HG03521 (cell line): ENCODE measurements around the gene KCTD5.
"Not testable (repeated sequence)": the region's sequence is repeated elsewhere in the genome, so short reads cannot be mapped to it uniquely, and the experiment has no call there.

ENCODE experiments used
- ATAC-seq: cut with Tn5 transposase; IDR thresholded peaks from one replicate; pipeline ENCODE4 v1.9.1; 2021; ENCODE audit warnings: mild to moderate bottlenecking, moderate library complexity; ENCODE audit not compliant: unreplicated experiment

The KCTD5 gene

GRCh38 chr16:2671741-2672140 lies 10.6 kb upstream of the KCTD5 start:
- no peak for ATAC-seq

DNA sequence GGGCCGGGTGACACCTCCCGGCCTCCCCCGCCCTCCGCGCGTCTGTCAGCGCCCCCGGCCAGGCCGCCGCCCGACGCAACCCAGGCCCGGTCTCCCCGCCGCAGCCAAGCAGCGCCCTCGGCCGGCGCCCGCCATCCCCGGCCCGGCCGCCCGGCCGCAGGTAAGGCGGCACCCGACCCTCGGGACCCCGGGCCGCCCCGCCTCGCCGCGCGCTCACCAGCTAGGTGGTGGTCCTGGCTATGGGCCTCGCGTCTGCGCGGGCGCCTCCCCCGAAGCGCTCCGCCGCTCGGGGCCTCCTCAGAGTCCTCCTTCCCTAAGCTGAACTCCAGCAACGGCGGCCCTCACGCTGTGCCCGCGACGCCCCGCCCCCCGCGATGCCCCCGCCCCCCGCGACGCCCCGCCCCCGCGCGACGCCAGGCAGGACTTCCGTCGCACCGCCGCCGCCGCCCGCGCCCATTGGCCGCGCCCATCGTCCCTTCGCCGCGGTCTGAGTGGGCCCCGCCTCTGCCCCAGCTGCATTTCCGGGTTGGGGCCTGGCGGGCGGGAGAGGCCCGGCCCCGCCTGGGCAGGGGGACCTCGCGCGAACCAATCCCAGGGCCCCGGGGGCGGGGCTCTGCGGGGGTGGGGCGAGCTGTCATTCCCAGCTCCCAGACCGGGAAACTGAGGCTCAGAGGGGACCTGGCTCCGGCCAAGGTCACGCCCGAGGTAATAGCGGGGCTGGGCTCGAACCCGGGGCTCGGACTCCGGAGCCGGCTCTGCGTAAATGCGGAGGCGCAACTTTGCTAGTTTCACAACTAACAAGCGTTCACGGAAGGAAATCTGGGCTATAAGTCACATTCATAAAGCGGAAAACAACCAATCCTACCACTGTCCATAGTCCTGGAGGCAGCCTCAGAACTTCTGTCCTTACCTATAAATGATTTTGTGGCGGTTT lies 9.0 kb upstream of the KCTD5 start:
- peak; percentile 93 for ATAC-seq

DNA sequence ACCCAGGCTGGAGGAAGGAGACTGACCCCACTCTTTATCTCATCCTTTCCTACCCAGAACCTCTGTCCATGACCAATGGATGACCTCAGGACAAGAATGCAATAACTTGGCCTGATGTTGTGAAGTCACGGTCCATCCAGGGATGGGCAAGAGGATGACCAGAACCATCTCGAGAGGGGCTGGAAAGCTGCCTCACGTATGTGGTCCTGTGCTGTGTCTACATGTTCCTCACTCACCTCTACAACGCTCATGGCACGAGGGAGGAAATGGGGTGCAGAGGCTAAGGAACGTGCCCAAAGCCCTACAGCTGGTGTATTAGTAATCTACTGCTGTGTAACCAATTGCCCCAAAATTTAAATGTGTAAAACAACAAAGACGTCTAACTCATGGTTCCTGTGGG lies 7.3 kb upstream of the KCTD5 start:
- ATAC-seq: no peak

DNA sequence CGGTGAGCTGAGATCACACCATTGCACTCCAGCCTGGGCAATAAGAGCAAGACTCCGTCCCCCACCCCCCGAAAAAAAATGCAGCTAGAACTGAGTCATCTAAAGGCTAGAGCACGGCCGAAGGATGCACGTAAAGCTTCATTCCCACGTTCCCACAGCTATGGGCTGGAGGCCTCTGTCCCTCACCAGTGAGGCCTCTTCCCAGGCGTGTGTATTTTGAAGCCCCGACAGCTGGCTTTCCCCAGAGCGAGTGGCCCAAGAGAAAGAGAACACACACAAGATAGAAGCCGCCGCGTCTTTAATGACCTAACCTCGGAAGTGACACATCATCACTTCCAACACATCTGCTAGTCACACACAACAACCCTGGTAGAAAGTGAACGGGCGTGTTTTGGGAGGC lies 6.6 kb upstream of the KCTD5 start:
- ATAC-seq: no peak

GRCh38 chr16:2676937-2677336 lies 5.4 kb upstream of the KCTD5 start:
- not testable (repeated sequence) for ATAC-seq

- not testable (repeated sequence) for ATAC-seq
Measured at GRCh38 chr16:2678206-2678965, 3.9 kb upstream of the KCTD5 start.

DNA sequence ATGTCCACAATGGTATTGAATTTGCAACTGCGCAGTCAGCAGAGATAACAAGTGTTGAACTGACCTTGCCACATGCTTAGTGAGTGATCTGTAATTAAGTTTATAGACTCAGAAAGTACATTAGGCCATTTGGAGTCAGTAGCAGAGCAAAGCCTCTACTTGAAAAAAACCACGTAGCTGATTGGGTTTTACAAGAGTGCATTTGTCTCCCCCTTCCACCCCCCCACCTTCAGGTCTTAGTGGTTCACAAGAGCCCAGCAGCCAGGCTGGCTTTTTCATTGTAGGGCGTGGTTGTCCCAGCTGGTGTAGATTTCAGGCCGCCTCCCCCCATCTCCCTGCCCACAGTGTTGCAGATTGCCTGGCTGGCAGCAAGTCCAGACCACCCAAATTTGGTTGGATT lies 2.4 kb upstream of the KCTD5 start:
- ATAC-seq: not testable (repeated sequence)

GRCh38 chr16:2680360-2680759 lies 2.0 kb upstream of the KCTD5 start:
- ATAC-seq: not testable (repeated sequence)

GRCh38 chr16:2683041-2683440 lies 718 bp downstream of the KCTD5 start:
- not testable (repeated sequence) for ATAC-seq

DNA sequence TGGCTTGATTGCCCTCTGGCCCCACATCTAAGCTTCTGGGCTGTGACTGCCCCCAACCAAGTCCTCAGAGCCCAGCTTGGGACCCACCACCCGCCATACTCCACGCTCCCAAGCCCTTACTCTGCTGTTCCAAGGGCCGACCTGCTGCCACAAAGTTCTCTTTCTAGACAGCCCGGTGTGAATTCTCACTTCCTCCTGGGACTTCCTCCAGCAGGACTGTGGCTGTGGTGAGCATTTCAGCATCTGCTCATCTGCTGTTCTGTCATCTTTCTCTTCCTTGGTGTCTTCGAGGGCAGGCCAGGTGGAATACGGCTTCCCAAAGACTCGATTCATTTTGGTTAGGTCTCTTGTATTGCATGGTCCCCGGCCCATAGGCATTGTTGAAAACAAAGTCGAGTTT lies 3.8 kb downstream of the KCTD5 start:
- not testable (repeated sequence) for ATAC-seq

DNA sequence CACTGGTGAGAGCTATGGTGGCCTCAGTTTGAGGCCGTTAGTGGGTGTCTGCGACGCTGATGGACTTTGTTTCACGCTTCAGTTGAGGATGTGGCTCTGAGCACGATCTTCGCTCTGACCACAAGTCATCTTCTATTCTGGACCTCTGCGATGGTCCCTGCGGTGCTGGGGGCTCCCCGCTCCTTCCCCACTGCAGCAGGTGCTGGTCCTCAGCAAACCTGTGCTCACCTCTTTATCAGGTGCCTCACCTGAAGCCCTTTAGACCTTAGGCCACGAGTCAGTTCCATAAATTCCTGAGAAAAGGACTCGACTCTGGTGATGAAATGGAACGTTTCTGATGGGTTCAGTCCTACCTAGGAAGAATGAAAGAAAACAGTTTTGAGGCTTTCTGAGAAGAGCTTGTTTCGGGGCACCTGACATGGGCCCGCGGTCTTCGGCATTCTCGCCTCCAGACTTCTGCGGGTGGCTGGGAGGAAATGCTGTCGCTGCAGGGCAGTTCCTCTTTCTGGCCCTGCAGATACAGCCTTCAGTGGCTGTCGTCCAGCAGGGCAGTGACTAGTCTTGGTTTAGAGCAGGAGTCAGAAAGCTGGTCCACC lies 4.7 kb downstream of the KCTD5 start:
- peak; percentile 33 for ATAC-seq

DNA sequence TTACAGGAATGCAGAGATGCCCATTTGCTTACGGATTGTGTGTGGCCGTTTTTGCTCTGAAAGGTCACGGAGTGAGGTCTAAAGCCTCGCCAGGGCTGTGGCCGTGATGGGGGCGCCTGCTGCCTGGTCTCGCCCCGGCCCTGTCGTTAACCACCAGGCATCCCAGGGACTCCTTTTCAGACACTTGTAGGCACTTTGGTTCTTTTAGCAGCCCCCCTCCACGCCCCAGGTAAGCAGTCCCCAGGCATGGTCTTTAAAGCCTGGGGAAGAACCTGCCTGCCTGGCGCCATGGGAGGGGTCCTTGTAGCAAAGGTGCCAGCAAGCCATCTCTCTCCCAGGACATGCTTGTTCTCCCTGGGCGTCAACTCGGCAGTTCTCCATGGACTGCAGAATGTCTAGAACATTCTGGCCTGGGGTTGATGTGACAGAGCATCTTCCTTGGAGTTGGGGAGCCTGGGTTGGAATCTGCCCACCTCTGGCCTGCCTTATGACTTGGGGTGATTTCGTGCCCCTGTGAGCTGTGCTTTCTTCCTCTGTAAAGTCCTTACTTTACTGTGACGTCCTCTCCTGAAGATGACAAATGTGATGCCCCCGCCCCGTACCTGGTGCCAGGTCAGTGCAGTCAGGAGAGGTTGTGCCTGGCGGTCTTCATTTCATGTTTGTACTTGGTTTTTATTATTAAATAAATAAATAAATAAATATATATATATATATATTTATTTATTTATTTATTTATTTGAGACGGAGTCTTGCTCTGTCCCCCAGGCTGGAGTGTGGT lies 5.4 kb downstream of the KCTD5 start:
- ATAC-seq: no peak

DNA sequence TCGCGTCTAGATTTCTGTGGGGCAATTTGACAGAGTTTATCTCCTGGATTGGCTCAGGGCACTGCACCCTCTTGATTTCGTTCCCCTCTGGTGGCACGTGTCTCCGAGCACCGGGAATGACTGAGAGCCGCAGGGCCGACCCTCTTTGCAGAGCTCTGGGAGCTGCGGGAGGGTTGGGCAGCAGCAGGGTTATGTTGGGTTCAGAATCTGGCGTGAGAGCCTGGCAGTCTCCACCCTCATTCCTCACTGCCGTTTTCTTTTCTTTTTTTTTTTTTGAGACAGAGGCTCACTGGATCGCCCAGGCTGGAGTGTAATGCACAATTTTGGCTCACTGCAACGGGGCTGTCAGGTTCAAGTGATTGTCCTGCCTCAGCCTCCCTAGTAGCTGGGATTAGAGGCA lies 7.1 kb downstream of the KCTD5 start:
- ATAC-seq: not testable (repeated sequence)

DNA sequence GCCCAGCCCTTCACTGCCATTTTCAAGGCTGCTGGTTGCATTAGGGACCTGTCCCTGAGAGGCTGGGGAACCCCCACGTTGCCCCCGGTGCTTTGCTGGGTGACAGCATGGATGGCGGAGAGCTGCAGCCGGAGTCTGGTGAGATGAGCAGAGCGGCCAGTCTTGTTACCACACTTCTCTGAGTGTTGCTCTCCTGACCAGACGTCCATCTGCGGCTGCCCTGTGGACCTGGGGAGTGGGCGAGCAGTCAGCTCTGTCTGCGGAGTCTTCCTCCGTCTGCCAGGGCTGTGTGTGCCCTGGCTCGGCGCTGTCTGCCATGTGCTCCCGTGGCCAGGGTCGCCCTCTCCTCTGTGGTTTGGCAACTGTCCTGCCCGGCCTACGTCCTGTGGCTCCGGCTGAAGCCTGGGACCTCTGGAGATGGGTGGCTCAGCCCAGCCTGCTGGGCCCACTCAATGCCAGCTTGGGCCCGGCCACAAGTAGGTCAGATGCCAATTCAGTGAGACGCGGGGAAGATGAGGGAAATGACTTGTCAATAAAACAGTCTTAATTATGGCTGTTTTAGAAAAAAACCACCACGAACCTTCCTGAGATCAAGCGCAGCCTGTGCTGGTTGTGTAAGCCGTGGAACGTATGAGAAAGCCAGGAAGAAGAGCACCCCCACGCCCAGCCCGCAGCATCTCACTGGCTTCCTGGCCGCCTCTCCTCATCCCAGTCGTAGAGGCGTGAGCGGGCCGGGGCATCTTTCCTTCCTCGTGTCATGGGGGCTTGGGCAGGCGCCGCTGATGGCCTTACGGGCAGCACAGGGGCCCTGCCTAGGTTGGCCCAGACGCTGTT lies 7.9 kb downstream of the KCTD5 start:
- ATAC-seq: no peak

GRCh38 chr16:2690852-2691251 lies 8.5 kb downstream of the KCTD5 start:
- no peak for ATAC-seq

DNA sequence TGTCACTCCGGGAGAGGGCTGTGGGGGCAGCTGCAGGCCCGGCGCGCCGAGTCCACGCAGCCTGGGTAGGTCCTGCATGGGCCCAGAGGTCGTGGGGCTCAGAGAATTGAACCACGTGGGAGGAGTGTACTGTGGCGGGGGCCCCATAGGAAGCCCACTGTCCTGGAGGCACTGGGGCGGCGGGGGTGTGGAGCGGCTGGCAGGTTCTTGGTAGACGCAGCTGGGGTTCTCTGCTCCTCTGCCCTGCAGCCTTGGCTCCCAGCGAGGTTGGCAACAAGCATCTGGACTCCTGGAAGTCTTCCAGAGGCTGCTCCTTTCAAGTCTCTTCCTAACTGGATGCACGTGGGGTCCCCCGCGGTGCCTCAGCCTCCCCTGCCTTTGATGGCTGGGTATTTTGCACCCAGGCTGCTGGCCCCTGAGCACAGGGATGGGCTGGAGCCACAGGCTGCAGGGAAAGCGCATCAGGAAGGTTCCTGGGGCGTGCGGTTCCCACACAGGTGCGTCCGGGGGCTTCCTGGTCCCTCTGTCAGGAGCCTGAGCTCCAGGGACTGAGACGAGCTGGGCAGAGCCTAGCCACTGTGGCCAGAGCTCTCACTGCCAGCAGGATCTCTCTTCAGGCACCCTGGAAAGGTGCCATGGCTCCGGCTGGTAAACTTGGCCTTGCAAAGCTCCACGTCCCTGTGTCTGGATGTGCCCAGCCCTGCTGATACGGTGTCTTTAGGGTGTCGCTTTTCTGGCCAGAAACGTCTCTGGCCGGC lies 9.3 kb downstream of the KCTD5 start:
- no peak for ATAC-seq

DNA sequence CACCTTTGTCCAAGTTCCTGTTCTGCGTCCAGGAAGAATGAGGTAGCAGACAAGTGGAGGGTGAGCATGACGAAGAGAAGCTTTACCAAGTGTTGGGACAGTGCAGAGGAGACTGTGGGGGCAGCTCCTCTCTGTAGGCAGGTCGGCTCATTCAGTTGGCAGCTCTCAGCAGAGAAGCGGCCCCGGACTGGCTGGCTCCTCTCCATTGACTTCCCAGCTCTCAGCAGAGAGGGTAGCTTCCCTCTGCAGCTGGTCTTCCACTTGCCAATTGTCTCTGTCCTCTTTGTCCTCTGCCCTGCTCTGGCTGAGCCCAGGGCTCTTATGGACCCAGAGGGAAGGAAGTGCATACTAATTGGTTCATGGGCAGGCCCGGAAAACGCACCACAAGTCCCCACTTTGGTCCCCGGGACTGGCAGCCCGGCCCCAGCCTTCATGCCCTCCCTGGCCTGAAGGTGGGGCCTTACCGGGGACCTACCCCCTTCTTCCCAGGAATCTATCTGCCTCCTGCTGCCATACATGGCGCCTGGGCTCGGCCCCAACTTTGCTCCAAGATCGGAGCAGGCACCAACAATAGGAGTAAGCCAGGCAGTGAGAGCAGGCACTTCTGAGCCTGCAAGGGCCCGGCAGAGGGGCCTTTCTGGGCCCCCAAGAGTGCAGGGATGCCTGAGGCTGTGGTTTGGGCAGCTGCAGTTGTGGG lies 10.1 kb downstream of the KCTD5 start:
- ATAC-seq: no peak

DNA sequence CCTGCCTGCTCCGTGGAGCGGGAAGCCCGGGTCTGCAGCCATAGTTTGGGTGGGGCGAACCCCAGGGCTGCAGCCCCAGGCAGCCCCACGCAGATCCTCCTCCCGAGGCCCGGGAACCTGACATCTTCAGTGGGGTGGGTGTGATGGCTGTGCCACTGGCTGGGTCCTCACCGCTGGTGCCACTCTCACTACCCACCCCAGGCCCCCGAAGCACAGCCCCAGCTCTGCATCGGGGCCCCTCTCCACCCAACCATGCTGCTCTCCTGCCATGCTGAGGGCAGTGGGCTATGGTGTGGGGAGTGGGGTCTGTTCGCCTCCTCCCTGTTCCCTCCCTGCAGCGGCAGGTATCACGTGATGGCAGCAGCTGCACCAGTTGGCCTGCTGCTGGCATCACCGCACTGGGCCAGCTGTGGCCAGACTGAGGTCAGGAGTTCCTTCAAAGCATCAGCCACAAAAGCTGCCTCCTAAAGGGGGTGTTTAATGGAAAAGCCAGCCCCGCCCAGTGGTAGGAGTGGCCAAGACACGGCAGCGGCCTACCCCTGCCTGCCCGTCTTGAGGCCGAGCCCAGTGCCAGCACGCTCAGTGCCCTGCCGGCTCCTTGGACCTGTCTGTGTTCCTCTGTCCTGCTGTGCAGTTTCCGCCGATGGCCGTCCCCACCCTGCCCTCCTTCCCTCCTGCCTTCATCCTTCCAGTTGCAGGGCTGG lies 10.8 kb downstream of the KCTD5 start:
- ATAC-seq: no peak
